NCI-H345 treated with DMSO at 0.1 percent for 48 hours (cell line): ENCODE results near the gene GALNT5.
"Not testable (repeated sequence)": the region's sequence is repeated elsewhere in the genome, so short reads cannot be mapped to it uniquely, and the experiment has no call there.

Experiments
- DNase-seq: peaks from one replicate; lab custom pipeline; 2025; ENCODE audit not compliant: unreplicated experiment; lab: John Stamatoyannopoulos, UW

The GALNT5 gene

DNA sequence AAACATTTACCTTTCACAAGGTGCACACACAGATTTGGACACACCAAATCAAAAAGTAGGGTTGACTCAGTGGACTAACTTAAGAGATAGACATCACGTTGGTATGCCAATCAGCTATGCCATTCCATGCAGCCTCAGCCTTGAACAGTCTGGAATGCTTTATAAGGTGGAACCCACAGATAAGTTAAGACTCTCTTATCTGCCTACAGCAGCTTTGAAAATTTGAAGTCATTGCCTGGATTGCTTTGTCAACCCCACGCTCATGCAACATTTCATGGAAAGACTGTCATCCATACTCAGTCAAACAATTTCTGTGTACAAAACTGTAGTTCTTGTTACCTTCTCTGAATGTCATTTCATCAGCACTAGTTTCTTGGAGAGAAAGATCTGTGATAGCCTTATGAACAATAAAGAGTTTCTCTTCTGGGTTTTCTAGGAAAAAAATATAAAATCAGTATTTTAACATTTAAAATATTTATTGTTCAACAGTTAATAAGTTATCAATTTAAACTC is 66.9 kb downstream of the GALNT5 start:
- DNase-seq: no peak

DNA sequence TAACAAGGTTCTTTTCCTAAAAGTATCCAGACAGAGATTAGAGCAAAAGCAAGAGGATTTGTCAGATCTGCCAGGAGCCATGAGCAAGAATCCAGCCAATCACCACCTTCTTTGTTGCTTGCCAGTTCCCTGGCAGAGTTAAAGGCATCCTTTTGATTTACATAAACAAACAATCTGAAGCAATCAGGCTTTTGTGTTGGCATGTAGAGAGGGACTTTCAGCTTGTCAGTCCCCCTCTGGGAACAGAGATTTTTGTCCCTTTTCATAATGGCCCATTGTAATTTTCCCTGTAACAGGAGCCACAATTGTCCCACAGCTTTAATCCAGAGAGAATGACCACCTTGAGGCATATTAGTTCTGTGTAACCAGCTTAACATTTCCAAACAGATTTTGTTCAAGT is 68.3 kb downstream of the GALNT5 start, which contains the start of gene ERMN:
Gene ERMN (minus strand): TSS at position 39 of the 400 bp plus-strand sequence. CDS start 182 bp downstream, outside the sequence.
- peak; percentile 21 for DNase-seq

- no peak for DNase-seq
These were observed 69.2 kb downstream of the GALNT5 start for GRCh38 chr2:157326698-157327097.

DNA sequence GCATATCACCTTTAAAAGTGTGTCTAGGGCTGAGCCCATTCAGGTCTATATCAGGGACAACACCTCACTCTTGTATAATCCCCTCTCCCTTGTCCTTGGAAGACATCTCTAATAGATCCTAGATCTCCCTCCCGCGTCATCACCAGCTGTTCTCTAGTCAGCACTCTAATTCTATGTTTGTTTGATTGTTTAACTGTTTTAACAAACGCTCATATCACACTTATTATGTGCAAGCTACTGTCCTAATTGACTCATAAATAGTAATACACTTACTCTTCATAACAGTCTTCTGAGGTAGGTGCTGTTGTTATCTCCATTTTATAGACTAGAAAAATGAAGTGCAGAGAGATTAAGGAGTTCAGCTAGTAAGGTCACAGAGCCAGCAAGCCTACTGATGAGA is 69.7 kb downstream of the GALNT5 start:
- DNase-seq: no peak

GRCh38 chr2:157327621-157328500 is 70.4 kb downstream of the GALNT5 start:
- DNase-seq: no peak

GRCh38 chr2:157329524-157329923 is 72.0 kb downstream of the GALNT5 start:
- peak; percentile 64 for DNase-seq

DNA sequence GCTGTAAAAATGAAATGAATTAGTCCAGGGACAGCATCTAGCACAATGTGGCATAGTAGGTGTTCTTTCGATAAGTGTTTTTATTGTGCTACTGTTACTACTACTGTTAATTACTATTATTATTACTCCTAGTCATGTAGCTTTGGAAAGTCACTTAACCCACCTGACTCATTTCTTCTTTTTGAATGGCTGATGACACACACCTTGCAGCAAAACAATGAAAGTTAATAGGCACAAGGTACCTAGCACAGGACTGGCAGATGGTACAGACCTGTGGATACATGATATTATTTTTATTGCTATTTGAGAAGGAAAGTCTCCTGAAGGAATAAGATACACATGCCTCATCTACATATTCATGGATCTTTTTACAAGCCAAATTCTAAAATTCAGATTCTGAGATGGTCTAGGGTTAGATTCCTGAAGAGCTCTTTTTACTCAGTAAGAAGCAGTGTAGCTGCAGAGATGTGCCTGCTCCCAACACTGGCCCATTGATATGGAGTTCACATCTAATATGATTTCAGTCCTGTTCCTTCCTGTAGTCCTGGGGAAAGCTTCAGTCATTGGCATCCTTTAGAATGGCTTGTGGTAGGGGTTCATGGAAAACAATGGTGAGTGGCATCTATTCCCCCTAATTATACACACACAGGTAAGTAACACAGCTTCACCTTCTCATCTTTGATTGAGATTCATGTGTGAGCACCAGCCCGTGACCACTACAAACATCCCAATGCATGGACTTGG is 76.0 kb downstream of the GALNT5 start:
- no peak for DNase-seq

GRCh38 chr2:157334335-157334734 is 76.8 kb downstream of the GALNT5 start:
- DNase-seq: no peak

DNA sequence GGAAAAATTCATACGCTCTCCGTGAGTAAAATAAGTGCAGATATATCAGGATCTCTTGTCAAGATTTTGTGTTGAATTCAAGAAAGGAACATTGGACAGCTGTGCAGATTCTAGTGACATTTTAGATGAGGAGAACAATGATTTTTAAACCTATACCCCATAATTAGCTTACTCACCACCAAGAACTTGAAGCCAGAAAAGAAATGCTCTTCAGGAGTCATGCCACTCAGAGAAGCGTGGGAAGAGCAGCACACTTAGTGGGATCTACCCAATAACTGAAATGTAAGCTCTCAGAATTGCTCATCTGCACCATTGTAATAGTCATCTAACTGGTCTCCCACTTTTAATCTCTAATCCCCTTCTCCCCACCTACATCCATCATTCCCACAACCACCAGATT is 77.3 kb downstream of the GALNT5 start:
- no peak for DNase-seq

DNA sequence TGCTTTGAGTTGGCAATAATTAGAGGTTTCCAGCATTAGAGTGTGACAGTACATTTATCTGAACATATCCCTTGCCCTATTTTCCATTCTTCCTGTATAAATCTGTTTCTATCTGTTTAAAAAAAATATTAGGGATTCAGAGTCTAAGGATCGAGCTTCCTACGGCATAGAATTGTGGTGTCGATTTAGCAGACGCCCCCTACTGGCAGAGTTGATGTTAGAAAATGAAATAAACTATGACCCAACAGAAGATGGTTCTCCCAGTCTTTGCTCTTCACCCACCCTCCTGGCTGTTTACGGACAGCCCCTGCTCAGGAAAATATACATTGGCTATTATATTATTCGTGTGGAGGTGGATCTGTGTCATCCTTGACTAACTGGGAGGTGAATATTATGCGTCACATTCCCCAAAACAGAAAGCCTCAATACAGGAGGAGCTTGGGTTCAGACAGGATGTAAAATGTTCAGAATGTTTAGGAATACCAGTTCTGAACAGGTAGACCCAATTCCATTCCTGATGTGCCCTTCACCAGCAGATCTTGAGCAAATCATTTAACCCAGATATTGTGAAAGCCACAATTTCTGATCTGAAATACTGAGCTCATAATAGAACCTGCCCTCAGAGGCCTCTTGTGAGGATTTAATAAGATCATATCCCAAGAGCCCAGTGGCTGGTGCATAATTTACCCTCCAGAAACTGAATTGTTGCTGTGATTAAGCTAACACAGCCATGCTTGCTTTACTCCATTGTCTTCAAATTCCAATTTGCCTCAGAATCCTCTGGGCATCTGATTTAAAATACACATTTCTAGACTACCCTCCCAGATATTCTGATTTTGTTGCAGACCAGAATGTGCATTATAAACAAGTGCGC is 78.9 kb downstream of the GALNT5 start:
- DNase-seq: no peak

GRCh38 chr2:157337978-157338377 is 80.5 kb downstream of the GALNT5 start:
- no peak for DNase-seq

DNA sequence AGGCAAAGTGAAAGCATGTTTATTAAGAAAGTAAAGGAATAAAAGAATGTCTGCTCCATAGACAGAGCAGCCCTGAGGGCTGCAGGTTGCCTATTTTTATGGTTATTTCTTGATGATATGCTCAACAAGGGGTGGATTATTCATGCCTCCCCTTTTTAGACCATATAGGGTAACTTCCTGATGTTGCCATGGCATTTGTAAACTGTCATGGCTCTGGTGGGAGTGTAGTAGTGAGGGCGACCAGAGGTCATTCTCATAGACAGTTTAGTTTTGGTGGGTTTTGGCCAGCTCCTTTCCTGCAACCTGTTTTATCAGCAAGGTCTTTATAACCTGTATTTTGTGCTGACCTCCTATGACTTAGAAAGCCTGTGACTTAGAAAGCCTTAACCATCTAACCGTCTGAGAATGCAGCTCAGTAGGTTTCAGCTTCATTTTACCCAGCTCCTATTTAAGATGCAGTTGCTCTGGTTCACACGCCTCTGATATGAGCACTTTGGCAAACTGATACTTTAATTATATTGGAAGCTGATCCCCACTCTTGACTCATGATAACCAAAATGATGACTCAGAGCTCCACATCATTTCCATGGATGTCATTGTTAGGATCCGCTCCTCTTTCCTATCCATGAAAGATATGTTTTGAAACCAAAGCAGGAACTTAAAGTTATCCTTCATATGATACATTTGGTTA is 82.6 kb downstream of the GALNT5 start:
- DNase-seq: no peak

GRCh38 chr2:157341381-157341780 is 83.9 kb downstream of the GALNT5 start:
- not testable (repeated sequence) for DNase-seq

- no peak for DNase-seq
These were observed 88.3 kb downstream of the GALNT5 start for GRCh38 chr2:157345647-157346389.

DNA sequence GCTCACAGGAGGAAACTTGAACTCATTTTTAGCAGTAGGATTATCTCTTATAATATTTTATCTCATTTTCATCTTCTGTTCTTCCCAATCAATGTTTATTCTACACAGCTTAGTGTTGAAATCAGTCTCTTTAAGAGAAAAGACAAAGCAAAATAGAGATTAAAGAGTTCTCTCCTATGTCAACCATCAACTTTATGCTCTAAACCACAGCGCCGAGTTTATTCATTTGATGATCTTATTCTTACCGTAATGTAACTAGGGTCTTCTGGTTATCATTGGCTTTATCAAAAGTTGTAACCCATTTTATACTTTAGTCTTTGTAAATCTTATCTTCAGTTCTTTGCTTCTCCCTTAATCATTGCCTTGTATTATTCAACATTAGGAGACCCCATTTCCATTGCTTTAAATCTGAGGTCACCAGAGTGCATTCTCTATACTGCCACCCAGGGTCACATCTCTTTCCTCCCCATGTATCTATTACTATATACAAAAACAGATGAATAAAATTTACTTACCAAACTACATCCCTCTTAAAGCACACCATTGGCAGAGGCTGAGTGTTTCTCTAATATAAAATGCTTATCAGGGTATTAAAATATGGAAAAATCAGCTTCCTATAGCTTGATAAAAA is 90.9 kb downstream of the GALNT5 start:
- DNase-seq: no peak

GRCh38 chr2:157349949-157350515 is 92.5 kb downstream of the GALNT5 start:
- no peak for DNase-seq

GRCh38 chr2:157355618-157356017 is 98.1 kb downstream of the GALNT5 start:
- DNase-seq: no peak

DNA sequence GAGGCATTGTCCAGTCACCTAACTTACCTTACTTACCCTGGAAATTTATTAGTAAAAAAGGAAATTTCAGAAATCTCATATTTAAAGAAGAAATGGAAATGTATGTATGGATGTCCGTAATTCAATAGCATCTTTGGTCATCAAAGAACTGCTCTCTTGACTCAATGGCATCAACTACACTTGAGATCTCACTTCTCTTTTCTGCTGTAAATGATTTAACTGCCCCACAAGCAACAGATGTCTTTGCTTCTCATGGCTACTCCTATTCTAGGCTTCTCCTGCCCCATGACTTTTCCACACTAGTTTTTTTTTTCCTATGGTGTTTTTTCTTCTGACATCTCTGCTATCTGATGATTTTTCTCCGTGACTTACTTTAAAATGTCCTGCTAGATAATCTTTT is 102.1 kb downstream of the GALNT5 start:
- no peak for DNase-seq

DNA sequence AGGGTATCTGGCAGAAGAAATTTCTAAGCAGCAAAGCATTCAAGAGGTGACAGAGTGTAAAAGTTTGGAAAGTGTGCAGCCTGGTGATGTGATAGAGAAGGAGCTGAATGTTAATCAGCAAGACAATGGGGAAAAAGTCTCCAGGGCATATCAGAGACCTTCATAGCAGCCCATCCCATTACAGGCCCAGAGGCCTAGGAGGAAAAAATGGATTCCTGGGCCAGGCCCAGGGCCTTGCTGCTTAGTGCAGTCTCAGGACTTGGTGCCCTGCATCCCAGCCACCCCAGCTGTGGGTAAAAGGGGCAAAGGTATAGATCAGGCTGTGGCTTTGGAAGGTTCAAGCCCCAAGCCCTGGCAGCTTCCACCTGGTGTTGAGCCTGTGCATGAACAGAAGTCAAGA is 104.0 kb downstream of the GALNT5 start:
- no peak for DNase-seq
